ENCODE results near the gene MSH5. TPM values are rescaled to one million over a fixed set of nuclear protein-coding genes. Genes with fewer than 3 reads are reported as not detected.

The MSH5 gene
- total RNA-seq, 1 experiment from 2014 or later = 51.0 TPM

DNA sequence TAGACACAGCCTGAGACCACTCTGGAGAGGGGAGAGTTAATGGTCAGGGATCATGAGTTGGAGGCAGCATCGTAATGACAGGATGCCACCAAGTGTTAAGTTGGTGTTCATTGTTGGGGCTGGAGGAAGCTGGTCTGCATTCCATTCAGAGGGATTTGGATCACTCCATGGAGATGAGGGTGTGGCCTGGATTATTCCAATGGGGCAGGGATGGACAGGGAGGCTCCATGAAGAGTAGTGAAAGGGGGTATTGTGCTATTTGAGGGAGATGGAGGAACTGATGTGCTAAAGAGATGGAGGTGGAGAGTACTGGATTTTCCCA lies 23.8 kb downstream of the MSH5 start:
- no peaks in the 10 kb centered on the region for H3K27me3 ChIP-seq (replicated peaks; ENCODE audit: control insufficient read depth, insufficient read depth, low read length)
- no peak overlapping the region for H3K4me3 ChIP-seq (ENCODE audit: low read depth, low read length)
- BruUV-seq (replicated peaks) = no TSS peak
- Mint-ChIP-seq H3K4me3 (ENCODE audit: unreplicated experiment) (peak overlapping the region; percentile 4), H3K27ac (ENCODE audit: unreplicated experiment) (peak overlapping the region; percentile 29), H3K36me3 (ENCODE audit: insufficient read depth, unreplicated experiment) (peaks cover 18% of the 10 kb centered on the region), H3K4me1 (ENCODE audit: low read depth, unreplicated experiment) (peaks cover 10% of the 10 kb centered on the region), H3K27me3 (ENCODE audit: insufficient read depth, unreplicated experiment) (no peaks in the 10 kb centered on the region), H3K9me3 (ENCODE audit: unreplicated experiment) (no peaks in the 10 kb centered on the region)
- TF ChIP-seq CTCF (IDR thresholded peaks at IDR 0.05; ENCODE audit: insufficient read depth in 1 of 2, low read depth in 1 of 2, low read length in 1 of 2, severe bottlenecking in 1 of 2, unreplicated experiment in 1 of 2) = no peak
- 0 out of 2 replicates have a peak, but pooled peaks cover 1% of the 10 kb centered on the region for H3K36me3 ChIP-seq (ENCODE audit: control insufficient read depth, insufficient read depth, low read length)
- peak; percentile 61 to 67 for DNase-seq
- H3K4me1 ChIP-seq = peaks cover 9% of the 10 kb centered on the region
- ChIA-PET CTCF (interaction anchor here (0.6 to 0.8 kb wide), 3 partner anchors 25 to 83 kb away, joined by 3 to 6 read pairs (median 3); partner anchors contain the start of genes ABHD16A and LY6G5C), POLR2A (no interaction called here)
- H3K9me3 ChIP-seq = no peaks in the 10 kb centered on the region
- intact Hi-C loops (cut with micrococcal nuclease; ENCODE audit: unreplicated experiment) = loop anchor here (1.0 to 2.0 kb wide), 2 partner anchors 25 to 34 kb away; partner anchors contain the start of gene DDAH2

GRCh38 chr6:31764198-31764597 lies 24.4 kb downstream of the MSH5 start:
- H3K4me1 ChIP-seq = peaks cover 9% of the 10 kb centered on the region
- Mint-ChIP-seq H3K9me3 (ENCODE audit: unreplicated experiment) (no peaks in the 10 kb centered on the region), H3K36me3 (ENCODE audit: insufficient read depth, unreplicated experiment) (peaks cover 18% of the 10 kb centered on the region), H3K4me3 (ENCODE audit: unreplicated experiment) (no peak overlapping the region), H3K4me1 (ENCODE audit: low read depth, unreplicated experiment) (peaks cover 10% of the 10 kb centered on the region), H3K27ac (ENCODE audit: unreplicated experiment) (no peak overlapping the region), H3K27me3 (ENCODE audit: insufficient read depth, unreplicated experiment) (no peaks in the 10 kb centered on the region)
- H3K4me3 ChIP-seq (ENCODE audit: low read depth, low read length) = no peak overlapping the region
- BruUV-seq (replicated peaks) = no TSS peak
- H3K27me3 ChIP-seq (replicated peaks; ENCODE audit: control insufficient read depth, insufficient read depth, low read length) = no peaks in the 10 kb centered on the region
- TF ChIP-seq CTCF (IDR thresholded peaks at IDR 0.05; ENCODE audit: insufficient read depth in 1 of 2, low read depth in 1 of 2, low read length in 1 of 2, severe bottlenecking in 1 of 2, unreplicated experiment in 1 of 2) = no peak
- 0 out of 2 replicates have a peak, but pooled peaks cover 1% of the 10 kb centered on the region for H3K36me3 ChIP-seq (ENCODE audit: control insufficient read depth, insufficient read depth, low read length)
- intact Hi-C loops (cut with micrococcal nuclease; ENCODE audit: unreplicated experiment) = no loop called here
- no peak for DNase-seq
- CTCF ChIA-PET = interaction anchor here (0.6 to 0.8 kb wide), 3 partner anchors 25 to 83 kb away, joined by 3 to 6 read pairs (median 3); partner anchors contain the start of genes ABHD16A and LY6G5C
- POLR2A ChIA-PET = no interaction called here
- no peaks in the 10 kb centered on the region for H3K9me3 ChIP-seq

DNA sequence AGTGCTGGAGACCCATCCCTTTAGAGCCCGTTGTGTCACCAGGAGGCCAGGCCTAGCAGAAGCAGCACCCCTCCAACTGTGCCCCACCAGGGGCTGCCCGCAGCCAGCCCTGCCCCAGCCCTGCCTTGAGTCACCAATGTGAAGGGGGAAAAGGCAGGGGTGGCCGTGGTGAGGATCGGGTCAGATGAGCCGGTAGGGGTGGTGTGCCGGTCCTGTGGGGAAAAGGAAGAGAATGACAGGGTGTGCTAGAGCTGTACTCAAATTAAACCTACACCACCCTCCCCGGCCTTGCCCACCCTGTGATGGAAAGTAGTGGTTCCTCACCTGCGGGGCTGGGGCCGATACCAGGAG lies 25.7 kb downstream of the MSH5 start:
- Histone ChIP-seq H3K9me3 (no peaks in the 10 kb centered on the region), H3K4me3 (ENCODE audit: low read depth, low read length) (no peak overlapping the region), H3K4me1 (peaks cover 14% of the 10 kb centered on the region), H3K36me3 (ENCODE audit: control insufficient read depth, insufficient read depth, low read length) (0 out of 2 replicates have a peak, but pooled peaks cover 1% of the 10 kb centered on the region), H3K27me3 (replicated peaks; ENCODE audit: control insufficient read depth, insufficient read depth, low read length) (no peaks in the 10 kb centered on the region)
- Mint-ChIP-seq H3K4me3 (ENCODE audit: unreplicated experiment) (no peak overlapping the region), H3K27ac (ENCODE audit: unreplicated experiment) (peak overlapping the region; percentile 53), H3K4me1 (ENCODE audit: low read depth, unreplicated experiment) (peaks cover 18% of the 10 kb centered on the region), H3K9me3 (ENCODE audit: unreplicated experiment) (no peaks in the 10 kb centered on the region), H3K27me3 (ENCODE audit: insufficient read depth, unreplicated experiment) (no peaks in the 10 kb centered on the region), H3K36me3 (ENCODE audit: insufficient read depth, unreplicated experiment) (peaks cover 11% of the 10 kb centered on the region)
- CTCF ChIA-PET = no interaction called here
- intact Hi-C loops (cut with micrococcal nuclease; ENCODE audit: unreplicated experiment) = no loop called here
- DNase-seq = no peak
- POLR2A ChIA-PET = no interaction called here
- TF ChIP-seq CTCF (IDR thresholded peaks at IDR 0.05; ENCODE audit: insufficient read depth in 1 of 2, low read depth in 1 of 2, low read length in 1 of 2, severe bottlenecking in 1 of 2, unreplicated experiment in 1 of 2) = no peak
- BruUV-seq (replicated peaks) = no TSS peak

All from Caco-2 (cell line).